ENCODE data around the gene GLRX2.

The GLRX2 gene

DNA sequence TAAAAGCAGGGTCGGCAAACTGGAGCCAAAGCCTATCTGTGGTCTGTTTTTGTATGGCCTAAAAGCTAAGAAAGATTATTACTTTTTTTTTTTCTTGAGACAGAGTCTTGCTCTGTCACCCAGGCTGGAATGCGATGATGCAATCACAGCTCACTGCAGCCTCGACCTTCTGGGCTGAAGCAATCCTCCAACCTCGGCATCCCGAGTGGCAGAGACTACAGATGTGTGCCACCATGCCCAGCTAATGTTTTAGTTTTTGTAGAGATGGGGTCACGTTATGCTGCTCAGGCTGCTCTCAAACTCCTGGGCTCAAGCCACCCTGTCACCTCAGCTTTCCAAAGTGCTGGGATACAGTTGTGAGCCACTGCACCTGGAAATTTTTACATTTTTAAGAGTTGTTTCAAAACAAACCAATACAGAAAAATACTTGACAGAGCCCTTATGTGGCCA is 6.5 kb upstream of the GLRX2 start:
- no peak for DNase-seq

DNA sequence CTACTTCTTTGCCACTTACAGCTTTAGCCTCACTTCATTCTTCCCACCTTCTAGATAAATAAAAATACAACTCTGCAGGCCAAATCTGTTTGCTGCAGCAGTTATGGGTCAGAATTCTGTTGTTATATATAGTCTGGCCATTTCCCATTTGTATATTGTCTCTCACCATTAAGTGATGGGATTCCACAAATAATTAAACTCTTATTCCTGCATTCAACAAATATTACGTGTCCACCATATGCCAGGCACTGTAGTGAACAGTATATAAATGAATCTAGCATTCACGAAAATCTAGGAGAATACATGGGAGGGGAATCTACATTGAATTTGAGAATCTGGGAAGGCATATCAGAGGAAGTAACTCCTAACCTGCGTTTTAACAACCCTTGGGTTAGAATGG is 5.7 kb upstream of the GLRX2 start:
- no peak for DNase-seq

- DNase-seq: no peak
These were observed 5.0 kb upstream of the GLRX2 start for GRCh38 chr1:193110246-193110645.

GRCh38 chr1:193109619-193110018 is 4.4 kb upstream of the GLRX2 start:
- DNase-seq: no peak

DNA sequence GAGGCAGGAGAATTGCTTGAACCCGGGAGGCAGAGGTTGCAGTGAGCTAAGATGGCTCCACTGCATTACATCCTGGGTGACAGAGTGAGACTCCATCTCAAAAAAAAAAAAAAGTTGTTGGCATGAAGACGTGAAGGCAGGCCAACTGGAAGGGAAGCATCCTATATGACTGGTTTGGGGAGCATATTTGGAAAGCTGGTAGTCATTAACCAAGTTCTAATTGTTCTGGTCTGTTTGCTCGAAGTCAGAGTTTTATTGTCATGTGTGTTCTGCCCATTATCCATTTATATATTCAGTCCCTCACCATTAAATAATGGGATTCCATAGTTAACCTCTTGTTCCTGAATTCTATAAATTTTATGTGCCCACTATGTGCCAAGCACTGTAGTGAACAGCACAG is 3.3 kb upstream of the GLRX2 start:
- DNase-seq: no peak

DNA sequence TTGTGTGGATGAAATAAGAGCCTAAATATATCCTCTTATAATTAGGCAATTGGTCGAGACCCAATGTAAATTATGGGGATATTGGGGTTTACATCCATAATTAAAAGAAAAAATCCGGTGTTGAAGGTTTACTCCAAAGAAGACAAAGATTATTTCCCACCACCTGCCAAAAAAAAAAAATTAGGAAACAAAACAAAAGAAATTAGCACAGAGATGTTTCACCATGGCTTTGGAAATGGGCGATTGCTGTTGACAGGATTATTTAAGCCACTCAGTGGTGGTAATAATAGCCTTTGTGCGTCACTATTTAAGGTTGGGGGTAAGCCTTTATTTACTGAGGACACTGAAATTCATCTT is 585 bp upstream of the GLRX2 start:
- DNase-seq: no peak

DNA sequence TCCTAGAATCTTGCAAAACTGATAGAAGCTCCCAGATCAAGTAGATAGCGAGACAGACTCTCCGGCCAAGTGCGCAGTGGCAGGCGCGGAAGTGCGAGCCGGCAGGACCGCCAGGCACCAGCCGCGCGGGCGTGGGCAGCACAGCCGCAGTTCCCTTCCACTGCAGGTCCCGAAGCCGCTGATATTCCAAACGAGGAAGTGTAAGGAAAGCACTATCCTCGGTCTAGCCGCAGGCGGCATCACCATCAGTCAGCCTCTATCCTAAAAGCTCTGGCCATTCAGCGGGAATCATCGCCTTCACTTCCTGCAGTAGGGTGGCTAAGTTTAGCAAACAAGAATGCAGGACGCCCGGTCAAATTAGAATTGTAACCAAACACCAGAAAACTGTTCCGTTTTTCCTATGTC is 710 bp downstream of the GLRX2 start:
- DNase-seq: no peak

GRCh38 chr1:193103759-193104501 is 1.3 kb downstream of the GLRX2 start:
- DNase-seq: no peak

- no peak for DNase-seq
These were observed 2.6 kb downstream of the GLRX2 start for GRCh38 chr1:193102662-193103061.

DNA sequence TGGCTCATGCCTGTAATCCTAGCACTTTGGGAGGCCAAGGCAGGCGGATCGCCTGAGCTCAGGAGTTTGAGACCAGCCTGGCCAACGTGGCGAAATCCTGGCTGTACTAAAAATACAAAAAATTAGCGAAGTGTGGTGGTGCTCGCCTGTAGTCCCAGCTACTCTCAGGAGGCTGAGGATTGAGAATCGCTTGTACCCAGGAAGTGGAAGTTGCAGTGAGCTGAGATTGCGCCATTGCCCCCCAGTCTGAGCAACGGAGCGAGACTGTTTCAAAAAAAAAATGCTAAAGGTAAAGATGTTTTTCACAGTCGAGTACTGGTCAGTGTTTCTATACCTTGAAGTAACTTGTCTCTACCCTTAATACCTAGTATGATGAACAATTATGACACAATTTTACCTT is 11.1 kb downstream of the GLRX2 start:
- no peak for DNase-seq

GRCh38 chr1:193090865-193091264 is 14.3 kb downstream of the GLRX2 start:
- DNase-seq: no peak

DNA sequence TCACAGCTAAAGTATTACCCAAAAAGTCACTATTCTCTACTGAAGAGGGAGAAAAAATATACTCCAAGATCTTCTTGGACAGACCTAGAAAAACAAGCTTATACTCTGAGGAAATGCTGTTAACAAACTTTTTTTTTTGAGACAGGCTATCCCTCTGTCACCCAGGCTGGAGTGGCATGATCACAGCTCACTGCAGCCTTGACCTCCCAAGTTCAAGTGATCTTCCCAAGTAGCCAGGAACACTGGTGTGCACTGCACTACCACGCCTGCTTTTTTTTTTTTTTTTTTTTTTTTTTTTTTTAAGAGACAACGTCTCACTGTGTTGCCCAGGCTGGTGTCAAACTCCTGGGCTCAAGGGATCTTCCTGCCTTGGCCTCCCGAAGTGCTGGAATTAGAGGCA is 17.3 kb downstream of the GLRX2 start:
- DNase-seq: no peak

DNA sequence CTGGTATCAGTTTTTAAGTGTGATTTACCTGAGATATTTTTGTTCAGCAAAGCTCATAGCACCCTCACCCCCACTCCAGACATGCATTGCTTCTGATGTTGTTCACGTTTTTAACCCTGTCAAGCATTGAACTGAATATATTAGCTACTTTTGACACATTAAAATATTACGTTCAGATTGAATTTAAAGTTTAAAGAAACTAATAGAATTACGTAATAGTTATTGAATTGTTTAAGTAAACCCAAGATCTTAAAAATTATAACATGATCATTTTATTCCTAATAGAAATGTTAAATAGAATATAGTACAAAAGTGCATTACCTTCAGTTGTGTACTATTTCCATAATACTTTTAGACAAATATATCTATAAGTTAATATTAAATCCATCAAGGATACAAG is 18.9 kb downstream of the GLRX2 start:
- no peak for DNase-seq

DNA sequence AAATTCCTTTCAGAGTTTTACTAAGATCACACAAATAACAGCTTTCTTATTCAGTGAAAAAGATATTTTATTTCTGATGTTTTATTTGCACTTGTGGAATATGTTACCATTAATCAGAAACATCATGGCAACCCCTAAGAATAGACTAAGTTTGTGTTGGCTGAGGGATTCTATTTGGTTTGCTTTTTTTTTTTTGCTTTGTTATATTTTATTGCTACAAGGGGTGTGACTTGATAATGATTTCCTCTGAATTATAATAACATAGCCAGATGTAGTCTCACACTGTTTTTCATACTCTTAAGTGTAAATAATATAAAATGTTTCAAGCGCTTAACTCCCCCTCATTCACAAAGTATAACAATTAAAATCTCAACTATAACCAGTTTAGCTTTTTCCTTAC is 20.0 kb downstream of the GLRX2 start:
- no peak for DNase-seq

DNA sequence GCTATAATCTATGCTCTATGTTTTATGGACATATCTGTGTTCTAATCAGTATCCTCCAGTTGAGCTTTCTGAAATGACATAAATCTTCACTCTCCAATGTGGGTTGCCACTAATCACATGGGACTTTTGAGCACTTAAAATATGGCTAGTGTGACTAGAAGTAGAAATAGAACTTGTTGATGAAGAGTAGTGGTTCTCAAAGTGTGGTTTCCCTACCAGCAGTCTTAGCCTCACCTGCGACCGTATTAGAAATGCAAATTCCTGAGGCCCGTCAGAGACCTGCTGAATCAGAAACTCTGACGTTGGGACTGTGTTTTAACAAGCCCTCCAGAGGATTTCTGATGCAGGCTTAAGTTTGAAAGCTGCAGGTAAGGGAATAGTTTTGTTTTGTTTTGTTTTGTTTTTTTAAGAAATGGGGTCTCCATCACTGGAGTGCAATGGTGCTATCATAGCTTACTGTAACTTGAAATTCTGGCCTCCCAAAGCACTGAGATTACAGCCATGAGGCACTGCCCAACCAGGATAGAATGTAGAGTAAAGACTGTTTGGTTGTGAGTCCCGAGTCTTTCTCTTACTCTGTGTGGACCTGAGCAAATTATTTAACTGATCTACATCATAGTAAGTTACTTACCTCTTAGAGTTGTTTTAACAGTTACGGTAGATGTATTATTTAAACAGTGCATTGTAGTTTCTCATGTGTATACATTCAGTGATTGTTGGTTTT is 21.7 kb downstream of the GLRX2 start:
- DNase-seq: no peak

GRCh38 chr1:193079187-193079586 is 26.0 kb downstream of the GLRX2 start:
- no peak for DNase-seq

DNA sequence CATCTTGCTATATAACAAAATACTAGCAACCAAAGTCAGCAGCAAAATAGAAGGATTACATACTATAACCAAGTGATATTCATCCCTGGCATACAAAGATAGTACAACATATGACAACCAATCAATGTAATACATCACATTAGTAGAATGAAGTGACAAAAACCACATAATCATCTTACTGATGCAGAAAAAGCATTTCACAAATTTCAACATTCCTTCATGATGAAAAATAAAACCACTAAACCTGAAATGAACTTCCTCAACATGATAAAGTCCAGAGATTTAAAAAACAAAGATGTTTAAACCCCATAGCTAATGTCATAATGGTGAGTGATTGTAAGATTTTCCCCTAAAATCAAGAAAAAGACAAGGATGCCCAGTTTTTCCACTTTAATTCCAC is 27.2 kb downstream of the GLRX2 start:
- no peak for DNase-seq

- DNase-seq: no peak
These were observed 34.3 kb downstream of the GLRX2 start for GRCh38 chr1:193070942-193071341.

- no peak for DNase-seq
These were observed 34.8 kb downstream of the GLRX2 start for GRCh38 chr1:193070386-193070753.

GRCh38 chr1:193069748-193070385 is 35.3 kb downstream of the GLRX2 start:
- DNase-seq: no peak

GRCh38 chr1:193068013-193068412 is 37.2 kb downstream of the GLRX2 start:
- no peak for DNase-seq

GRCh38 chr1:193066606-193067005 is 38.6 kb downstream of the GLRX2 start:
- no peak for DNase-seq

DNA sequence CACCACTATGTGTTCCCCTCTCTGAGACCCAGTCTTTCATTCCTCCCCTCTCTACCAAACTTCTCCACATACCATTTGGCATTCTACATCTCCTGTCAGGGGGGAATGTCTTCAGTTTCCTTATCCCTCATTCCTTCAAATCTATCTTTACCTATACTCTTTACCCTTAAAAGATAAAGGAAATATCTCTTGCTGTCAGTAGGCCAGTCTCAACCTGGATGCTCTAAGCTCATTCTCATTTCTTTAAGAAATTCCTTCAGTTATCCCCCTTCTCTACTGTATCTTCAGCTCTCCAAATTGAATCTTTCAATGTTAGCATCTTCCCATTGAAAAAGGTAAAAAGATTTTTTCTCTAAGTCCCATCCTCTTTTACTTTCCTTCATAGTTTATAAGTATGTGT is 39.3 kb downstream of the GLRX2 start:
- DNase-seq: no peak

DNA sequence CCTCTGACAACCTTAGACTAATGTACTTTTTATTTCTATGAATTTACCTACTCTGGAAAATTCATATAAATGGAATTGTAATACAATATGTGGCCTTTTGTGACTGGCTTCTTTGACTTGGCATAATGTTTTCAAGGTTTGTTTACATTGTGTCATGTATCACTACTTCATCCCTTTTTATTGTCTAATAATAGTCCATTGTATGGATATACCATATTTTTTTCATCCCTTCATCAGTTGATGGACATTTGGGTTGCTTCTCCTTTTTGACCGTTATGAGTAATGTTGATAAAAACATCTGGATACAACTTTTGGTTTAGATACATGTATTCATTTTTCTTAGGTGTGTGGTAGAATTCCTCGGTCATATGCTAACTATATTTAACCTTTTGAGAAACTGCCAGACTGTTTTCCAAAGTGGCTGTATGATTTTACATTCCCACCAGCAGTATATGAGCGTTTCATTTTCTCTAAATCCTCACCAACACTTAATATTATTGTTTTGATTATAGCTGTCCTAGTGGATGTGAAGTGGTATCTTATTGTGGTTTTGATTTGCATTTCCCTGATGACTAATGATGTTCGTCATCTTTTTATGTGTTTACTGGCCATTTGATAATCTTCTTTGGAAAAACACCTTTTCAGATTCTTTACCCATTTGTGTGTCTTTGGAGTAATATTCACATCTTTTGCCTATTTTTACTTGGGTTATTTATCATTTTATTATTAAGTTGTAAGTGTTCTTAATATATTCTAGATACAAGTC is 42.3 kb downstream of the GLRX2 start:
- DNase-seq: no peak
